GM04503 (cell line): ENCODE results near the gene SYTL2.
"Not testable (repeated sequence)": the region's sequence is repeated elsewhere in the genome, so short reads cannot be mapped to it uniquely, and the experiment has no call there.

Experiments
- DNase-seq: peaks from one replicate; pipeline ENCODE4 v3.0.0-alpha.2; 2012; ENCODE audit warnings: low read depth

The SYTL2 gene

GRCh38 chr11:85810871-85811611 lies at the start of gene SYTL2:
TSS of gene SYTL2 (minus strand) at chr11:85811141. CDS start at chr11:85757725, 53,416 bp downstream.
- no peak for DNase-seq

GRCh38 chr11:85859541-85859940 lies 48.6 kb upstream of the SYTL2 start:
- not testable (repeated sequence) for DNase-seq

- no peak for DNase-seq
These were observed 46.2 kb upstream of the SYTL2 start for GRCh38 chr11:85857098-85857497.

DNA sequence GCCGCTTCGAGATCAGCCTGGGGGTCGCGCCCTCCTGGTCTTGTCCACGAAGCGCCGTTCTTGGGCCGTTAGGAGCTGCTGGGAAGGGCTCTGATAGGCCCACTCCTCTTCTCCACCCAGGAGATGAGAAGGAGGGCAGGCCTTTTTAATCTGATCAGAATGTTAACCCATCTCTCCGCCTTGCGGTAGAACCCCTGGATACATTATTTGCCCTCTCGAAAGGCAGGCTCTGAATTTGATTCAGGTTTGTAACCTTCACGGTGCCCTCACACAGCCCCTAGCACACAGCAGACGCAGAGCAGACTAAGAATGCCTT lies 44.4 kb upstream of the SYTL2 start, which contains the start of gene CCDC83:
CCDC83 (plus strand) TSS at position 43 of the 316 bp plus-strand sequence. CDS start 9,741 bp downstream, outside the sequence.
- no peak for DNase-seq

DNA sequence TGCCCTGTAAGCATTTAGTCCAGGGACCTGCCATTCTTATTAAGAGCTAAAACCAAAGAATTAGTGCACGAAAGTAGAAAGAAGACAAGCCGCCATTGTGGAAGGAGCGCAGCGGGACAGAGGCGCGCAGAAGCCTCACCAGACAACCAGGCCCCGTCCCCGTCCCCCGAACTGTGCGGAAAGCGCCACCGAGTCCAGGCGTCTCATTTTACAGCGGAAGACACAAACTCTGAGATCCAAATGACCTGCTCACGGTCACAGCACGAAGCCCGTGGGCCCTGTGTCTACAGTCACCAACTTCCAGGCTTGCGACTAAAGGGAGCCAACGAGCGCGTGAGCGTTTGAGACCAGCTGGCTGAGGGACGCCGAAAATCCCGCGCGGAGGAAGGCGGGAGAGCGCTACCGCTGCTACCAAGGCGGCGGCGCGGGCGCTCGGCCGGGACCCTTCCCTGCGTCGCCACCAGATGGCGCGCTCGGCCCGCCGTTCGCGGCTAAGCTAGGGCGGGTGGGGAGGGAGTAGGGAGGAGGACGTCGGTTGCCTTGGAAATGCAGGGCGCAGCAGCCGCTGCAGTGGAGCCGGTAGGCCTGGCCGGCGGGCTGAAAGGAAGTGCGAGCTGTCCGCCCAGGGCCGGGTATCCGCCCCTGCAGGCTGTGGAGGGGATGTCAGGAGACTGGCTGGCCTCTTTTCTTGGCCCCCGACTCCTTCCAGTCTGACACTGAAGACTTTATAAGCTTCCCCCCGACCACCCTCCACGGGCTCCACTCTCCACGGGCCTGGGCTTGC lies 43.8 kb upstream of the SYTL2 start:
- no peak for DNase-seq

DNA sequence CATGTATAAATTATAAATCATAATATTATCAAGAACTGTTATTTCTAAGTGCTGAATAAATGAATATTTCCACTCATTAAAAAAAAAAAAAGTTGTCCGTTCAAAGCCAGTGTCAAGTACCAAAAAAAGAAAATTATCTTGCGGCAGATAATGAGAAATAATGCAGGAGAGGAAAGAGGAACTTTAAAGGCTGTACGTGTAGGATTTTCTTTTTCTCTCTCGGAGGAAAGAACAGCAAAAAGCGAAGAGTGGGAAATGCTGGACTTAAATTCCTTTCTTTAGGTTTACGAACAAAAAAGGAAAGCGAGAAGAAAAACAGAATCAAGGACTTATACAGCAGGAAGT lies 43.2 kb upstream of the SYTL2 start:
- no peak for DNase-seq

DNA sequence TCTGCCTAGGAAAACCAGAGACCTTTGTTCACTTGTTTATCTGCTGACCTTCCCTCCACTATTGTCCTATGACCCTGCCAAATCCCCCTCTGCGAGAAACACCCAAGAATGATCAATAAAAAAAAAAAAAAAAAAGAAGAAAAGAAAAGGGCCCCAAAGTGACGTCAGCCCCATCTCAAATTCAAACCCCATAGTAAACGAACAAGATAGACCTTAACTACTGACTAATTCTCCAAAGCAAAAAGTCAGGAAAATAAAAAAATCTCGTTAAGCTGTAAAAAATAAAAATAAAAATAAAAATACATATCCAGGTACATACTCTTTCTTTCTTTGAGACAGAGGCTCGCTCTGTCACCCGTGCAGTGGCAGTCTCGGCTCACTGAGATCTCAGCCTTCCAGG lies 42.6 kb upstream of the SYTL2 start:
- DNase-seq = not testable (repeated sequence)

GRCh38 chr11:85852754-85853153 lies 41.8 kb upstream of the SYTL2 start:
- not testable (repeated sequence) for DNase-seq

DNA sequence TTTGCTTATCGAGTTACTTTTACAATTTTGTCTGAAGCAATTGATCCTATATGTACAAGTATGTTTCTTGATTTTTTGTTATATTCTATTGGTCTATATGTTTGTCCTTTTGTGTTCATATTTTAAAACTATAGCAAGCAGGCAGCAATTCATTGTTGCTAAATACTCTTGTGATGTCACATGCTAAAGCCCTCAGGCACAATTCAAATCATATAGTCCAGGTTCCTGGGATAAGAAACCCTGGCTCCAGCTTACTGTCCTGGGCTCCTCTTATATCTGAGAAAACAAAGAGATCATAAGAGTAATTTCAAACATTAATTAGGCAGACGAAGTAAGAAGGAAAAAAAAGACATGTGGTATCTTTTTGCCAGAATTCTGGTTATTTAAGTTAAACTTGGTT lies 37.6 kb upstream of the SYTL2 start:
- no peak for DNase-seq

DNA sequence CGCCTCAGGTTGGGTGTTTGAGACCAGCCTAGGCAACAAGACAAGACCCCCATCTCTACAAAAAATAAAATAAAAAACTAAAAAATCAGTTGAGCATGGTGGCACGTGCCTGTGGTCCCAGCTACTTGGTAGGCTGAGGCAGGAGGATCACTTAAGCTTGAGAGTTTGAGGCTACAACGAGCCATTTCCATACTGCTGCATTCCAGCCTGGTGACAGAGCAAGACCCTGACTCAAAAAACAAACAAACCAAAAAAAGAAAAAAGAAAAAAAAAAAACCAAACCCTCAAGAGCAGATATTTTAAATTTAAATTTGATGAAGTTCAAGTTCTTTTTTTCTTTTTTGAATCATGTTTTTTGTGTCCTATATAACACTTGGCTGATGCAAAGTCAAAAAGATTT lies 37.1 kb upstream of the SYTL2 start:
- DNase-seq = no peak

DNA sequence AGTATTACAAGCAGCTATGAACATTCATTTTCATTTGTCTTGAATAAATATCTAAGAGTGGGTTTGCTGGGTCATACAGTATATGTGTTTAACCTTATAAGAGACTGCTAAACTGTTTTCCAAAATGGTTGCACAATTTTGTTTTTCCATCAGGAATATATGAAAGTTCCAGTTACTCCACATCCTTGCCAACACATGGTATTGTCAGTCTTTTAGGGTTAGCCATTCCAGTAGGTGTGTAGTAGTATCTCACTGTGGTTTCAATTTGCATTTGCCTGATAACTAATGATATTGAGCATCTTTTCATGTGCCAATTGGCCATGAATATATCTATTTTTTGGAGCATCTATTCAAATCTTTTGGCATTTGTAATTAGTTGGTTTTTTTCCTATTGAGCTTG lies 36.5 kb upstream of the SYTL2 start:
- no peak for DNase-seq

GRCh38 chr11:85845124-85845631 lies 34.2 kb upstream of the SYTL2 start:
- no peak for DNase-seq

DNA sequence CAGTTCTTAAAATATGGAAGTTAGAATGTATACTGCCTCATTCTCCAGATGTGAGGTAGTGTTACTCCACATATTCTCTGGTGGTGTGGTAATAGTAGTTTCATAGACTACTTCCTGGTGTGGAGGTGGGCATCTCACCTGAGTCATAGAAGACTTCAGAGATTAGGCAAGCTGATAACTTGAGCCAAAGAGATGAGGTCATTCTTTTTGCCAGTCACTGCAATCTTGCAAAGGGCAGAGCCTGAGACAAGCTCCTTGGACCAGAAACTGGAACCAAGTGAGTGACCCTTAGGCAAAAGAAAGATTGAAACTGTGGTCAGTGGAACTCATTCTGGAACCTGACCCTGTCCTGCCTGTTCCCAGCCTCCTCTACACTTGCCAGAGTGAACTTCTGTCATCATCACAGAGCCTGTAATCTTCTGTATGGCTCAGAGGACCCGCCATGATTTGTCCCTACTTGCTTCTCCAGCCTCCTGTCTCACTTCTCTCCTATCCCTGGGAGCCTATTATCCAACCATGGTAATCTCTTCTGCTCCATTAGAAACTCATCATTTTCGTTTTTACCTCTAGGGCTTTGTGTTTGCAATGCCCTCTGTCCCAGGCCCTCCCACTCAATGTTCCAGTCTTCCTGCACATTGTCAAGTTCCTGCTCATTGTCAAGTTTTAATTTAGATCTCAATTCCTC lies 33.6 kb upstream of the SYTL2 start:
- DNase-seq = no peak

DNA sequence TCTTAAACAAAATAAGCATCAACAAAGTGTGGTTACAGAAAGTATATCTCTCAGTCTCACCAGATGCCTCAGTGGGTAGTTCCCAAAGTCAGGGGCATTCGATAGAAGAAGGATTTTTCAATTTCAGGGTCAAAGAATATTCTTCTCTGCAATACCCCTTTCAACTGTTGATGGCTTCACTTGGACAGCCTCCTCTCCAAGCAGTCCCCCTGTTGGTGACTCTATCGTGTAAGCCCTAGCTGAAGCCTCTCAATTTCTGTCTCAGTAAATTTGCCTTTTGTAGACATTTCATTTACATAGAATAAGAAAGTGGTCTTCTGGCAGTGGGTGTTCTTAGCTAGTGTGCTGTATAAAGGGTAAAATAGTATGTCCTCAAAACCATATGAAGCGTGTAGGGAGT lies 33.0 kb upstream of the SYTL2 start:
- no peak for DNase-seq

DNA sequence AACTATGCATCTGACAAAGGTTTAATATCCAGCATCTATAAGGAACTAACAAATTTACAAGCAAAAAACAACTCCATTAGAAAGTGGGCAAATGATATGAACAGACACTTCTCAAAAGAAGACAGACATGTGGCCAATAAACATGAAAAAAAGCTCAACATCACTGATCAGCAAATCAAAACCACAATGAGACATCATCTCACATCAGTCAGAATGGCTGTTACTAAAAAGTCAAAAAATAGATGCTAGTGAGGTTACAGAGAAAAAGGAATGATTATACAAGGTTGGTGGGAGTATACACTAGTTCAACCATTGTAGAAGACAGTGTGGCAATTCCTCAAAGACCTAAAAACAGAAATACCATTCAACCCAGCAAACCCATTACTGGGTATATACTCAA lies 30.0 kb upstream of the SYTL2 start:
- not testable (repeated sequence) for DNase-seq

- DNase-seq = no peak
These were observed 24.8 kb upstream of the SYTL2 start for GRCh38 chr11:85835729-85836128.

DNA sequence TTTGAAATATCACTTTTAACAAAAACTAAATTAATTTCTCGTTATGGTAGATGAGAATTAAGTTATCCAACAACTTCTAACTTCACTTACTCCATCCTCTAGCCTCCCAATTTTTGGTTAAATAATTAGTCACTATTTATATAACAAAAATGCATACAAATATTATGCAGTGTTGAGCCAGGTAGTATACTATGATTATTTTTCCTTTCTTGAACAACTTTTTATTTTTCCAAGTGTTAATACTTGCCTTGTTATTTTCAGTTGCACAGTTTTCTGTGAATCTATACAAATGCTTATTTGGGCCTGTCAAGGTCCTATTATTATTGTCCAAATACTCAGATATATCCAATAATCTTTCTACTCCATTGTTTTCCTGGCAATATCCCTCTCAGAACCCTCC lies 24.3 kb upstream of the SYTL2 start:
- no peak for DNase-seq

- DNase-seq = no peak
These were observed 20.1 kb upstream of the SYTL2 start for GRCh38 chr11:85831050-85831449.

DNA sequence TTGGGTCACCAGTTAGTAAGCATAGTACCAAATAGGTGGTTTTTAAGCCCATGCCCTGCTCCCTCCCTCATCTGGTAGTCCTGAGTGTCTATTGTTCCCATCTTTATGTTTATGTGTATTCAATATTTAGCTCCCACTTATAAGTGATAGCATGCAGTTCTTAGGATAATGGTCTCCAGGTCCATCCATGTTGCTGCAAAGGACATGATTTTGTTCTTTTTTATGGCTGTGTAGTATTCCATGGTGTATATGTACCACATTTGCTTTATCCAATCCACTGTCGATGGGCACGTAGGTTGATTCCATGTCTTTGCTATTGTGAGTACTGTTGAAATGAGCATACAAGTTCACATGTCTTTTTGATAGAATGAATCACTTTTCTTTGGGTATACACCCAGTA lies 18.2 kb upstream of the SYTL2 start:
- DNase-seq = no peak

DNA sequence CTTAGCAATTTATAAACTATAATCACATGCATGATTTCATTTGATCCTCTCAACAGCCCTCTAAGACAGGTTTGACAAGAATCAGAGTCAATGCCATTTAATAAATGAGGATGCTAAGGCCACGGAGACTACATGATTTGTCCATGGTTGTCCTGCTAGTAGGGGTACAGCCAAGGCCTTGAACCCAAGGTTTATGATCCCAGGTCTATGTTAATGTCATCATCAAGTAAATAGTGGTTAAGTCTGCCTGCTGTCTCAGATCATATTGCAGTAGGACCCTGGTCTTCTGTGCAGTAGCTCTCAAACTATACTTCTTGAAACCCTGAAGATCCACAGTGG lies 17.7 kb upstream of the SYTL2 start:
- DNase-seq = no peak

DNA sequence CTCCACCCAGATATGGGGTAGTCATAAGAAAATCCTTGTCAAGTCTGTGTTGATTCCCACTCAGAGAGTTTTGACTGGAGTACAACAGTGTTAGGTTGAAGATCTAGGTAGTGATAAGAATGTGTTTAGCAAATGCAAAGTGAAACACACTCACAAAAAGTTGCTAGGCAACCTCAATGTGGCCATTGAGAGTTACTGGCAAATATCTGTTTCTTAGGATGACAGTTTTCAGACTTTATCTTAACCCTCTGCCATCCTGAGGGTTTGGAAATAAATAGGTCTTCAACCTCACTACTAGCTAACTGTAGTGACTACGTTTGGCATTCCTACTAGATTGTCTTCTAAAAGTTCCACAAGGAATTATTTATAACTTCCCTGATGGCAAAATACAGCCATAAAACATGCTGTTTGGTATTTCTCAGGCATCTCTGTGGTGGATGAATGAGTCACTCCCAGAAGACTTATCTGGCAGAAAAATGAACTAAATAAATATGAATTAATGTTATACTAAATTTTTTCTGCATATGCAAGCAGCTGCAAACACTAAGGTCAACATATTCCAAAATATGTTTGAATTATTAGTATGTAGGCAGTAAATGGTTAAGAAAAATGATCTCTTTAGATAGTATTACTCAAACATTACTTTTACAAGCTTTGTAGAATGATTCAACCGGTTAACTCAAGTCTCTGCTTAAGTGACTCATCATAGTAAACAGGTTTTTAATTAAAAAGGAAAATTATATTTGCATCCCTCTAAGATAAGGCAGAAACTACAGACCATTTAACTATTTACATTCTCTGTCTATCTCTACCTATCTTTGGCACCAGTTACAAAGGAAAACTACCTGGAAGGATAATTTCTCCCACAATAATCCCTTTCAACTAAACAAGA lies 17.1 kb upstream of the SYTL2 start:
- peak; percentile 97 for DNase-seq
